HL-60 (cell line): ENCODE measurements around the gene COX4I1.

Source experiments
- DNase-seq, 2 experiments: peaks; one replicate each; pipeline ENCODE4 v3.0.0-alpha.2; 2010 to 2020; ENCODE audit warnings: low read depth in 1 of 2, low spot score in 1 of 2
- H3K27ac ChIP-seq: fragments of 250-450 bp; sonication (Bioruptor Pico); replicated peaks from 2 replicates; pipeline ENCODE4 v1.5.1; 2020; ENCODE audit warnings: mild to moderate bottlenecking, moderate library complexity
- H3K27me3 ChIP-seq: fragments of 250-450 bp; sonication (Bioruptor Pico); 2 replicates; pipeline ENCODE4 v1.5.1; 2021; ENCODE audit warnings: mild to moderate bottlenecking, moderate library complexity; ENCODE audit not compliant: insufficient read depth, poor library complexity, severe bottlenecking
- H3K4me3 ChIP-seq: replicated peaks from 2 replicates; pipeline ENCODE4 v1.5.1; 2011; ENCODE audit warnings: mild to moderate bottlenecking, control low read depth, low read length; ENCODE audit not compliant: insufficient read depth
- GABPA ChIP-seq: IDR thresholded peaks from 2 replicates; pipeline ENCODE4 v1.6.1; 2012; ENCODE audit warnings: low read depth
- POLR2AphosphoS5 ChIP-seq: IDR thresholded peaks from 2 replicates; pipeline ENCODE4 v1.6.1; 2012; ENCODE audit warnings: low read depth
- SPI1 ChIP-seq: IDR thresholded peaks from 2 replicates; pipeline ENCODE4 v1.6.1; 2012; ENCODE audit warnings: low read depth, mild to moderate bottlenecking, borderline replicate concordance
- TF ChIP-seq, protein P1 (sequence below): IDR thresholded peaks from 2 replicates; pipeline ENCODE4 v1.6.1; 2012; ENCODE audit warnings: low read depth; ENCODE audit not compliant: insufficient replicate concordance
- TF ChIP-seq, protein P2 (sequence below): IDR thresholded peaks from one replicate; pipeline ENCODE4 v1.5.1; 2011; ENCODE audit warnings: low read length, control low read depth, inconsistent platforms; ENCODE audit not compliant: insufficient read depth

The COX4I1 gene

DNA sequence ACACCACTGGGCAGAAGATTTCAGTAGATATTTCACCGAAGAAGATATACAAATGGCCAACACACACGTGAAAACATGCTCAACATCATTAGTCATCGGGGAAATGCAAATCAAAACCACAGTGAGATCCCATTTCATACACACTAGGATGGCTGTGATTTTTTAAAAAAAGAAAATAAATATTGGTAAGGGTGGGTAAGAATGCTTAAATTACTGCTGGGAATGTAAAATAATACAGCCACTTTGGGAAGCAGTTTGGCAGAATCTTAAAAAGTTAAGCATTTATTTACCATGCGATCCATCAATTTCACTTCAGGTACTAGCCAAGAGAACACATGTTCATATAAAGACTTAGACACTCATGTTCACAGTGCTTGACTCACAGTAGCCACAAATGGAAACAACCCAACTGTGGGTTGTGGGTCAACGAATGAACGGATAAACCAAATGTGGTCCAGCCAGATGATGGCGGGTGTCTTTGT, 42.1 kb upstream of the COX4I1 start:
- Histone ChIP-seq H3K4me3 (no peak overlapping the region), H3K27ac (no peak overlapping the region), H3K27me3 (no peaks in the 10 kb centered on the region)
- TF ChIP-seq POLR2AphosphoS5 = no peak
- DNase-seq = no peak

DNA sequence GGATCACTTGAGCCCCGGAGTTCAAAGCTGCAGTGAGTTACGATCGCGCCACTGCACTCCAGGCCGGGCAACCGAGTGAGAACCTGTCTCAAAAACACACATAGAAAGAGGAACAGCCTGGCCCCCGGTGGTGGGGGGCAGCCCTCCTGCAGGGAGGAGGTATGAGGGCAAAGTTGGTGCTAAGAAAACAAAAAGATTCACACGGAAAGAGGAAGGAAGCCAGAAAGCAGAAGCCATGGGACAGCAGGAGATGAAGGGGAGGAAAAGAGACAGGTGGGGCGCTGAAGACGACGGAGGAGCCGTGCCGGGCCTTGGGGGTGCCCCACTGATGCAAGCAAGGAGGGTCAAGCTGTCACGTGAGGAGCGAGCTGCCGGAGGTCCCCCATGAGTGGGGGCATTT, 40.4 kb upstream of the COX4I1 start:
- DNase-seq = peak; percentile 59 to 90
- Histone ChIP-seq H3K27me3 (no peaks in the 10 kb centered on the region), H3K27ac (peak overlapping the region; percentile 69), H3K4me3 (peak overlapping the region; percentile 30)
- peak; percentile 95 for TF ChIP-seq SPI1
- TF ChIP-seq, protein P1, sequence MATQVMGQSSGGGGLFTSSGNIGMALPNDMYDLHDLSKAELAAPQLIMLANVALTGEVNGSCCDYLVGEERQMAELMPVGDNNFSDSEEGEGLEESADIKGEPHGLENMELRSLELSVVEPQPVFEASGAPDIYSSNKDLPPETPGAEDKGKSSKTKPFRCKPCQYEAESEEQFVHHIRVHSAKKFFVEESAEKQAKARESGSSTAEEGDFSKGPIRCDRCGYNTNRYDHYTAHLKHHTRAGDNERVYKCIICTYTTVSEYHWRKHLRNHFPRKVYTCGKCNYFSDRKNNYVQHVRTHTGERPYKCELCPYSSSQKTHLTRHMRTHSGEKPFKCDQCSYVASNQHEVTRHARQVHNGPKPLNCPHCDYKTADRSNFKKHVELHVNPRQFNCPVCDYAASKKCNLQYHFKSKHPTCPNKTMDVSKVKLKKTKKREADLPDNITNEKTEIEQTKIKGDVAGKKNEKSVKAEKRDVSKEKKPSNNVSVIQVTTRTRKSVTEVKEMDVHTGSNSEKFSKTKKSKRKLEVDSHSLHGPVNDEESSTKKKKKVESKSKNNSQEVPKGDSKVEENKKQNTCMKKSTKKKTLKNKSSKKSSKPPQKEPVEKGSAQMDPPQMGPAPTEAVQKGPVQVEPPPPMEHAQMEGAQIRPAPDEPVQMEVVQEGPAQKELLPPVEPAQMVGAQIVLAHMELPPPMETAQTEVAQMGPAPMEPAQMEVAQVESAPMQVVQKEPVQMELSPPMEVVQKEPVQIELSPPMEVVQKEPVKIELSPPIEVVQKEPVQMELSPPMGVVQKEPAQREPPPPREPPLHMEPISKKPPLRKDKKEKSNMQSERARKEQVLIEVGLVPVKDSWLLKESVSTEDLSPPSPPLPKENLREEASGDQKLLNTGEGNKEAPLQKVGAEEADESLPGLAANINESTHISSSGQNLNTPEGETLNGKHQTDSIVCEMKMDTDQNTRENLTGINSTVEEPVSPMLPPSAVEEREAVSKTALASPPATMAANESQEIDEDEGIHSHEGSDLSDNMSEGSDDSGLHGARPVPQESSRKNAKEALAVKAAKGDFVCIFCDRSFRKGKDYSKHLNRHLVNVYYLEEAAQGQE = no peak
- TF ChIP-seq GABPA = no peak
- TF ChIP-seq POLR2AphosphoS5 = peak; percentile 58; the same call in 1 of the 2 replicates
- TF ChIP-seq, protein P2, sequence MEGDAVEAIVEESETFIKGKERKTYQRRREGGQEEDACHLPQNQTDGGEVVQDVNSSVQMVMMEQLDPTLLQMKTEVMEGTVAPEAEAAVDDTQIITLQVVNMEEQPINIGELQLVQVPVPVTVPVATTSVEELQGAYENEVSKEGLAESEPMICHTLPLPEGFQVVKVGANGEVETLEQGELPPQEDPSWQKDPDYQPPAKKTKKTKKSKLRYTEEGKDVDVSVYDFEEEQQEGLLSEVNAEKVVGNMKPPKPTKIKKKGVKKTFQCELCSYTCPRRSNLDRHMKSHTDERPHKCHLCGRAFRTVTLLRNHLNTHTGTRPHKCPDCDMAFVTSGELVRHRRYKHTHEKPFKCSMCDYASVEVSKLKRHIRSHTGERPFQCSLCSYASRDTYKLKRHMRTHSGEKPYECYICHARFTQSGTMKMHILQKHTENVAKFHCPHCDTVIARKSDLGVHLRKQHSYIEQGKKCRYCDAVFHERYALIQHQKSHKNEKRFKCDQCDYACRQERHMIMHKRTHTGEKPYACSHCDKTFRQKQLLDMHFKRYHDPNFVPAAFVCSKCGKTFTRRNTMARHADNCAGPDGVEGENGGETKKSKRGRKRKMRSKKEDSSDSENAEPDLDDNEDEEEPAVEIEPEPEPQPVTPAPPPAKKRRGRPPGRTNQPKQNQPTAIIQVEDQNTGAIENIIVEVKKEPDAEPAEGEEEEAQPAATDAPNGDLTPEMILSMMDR = no peak

DNA sequence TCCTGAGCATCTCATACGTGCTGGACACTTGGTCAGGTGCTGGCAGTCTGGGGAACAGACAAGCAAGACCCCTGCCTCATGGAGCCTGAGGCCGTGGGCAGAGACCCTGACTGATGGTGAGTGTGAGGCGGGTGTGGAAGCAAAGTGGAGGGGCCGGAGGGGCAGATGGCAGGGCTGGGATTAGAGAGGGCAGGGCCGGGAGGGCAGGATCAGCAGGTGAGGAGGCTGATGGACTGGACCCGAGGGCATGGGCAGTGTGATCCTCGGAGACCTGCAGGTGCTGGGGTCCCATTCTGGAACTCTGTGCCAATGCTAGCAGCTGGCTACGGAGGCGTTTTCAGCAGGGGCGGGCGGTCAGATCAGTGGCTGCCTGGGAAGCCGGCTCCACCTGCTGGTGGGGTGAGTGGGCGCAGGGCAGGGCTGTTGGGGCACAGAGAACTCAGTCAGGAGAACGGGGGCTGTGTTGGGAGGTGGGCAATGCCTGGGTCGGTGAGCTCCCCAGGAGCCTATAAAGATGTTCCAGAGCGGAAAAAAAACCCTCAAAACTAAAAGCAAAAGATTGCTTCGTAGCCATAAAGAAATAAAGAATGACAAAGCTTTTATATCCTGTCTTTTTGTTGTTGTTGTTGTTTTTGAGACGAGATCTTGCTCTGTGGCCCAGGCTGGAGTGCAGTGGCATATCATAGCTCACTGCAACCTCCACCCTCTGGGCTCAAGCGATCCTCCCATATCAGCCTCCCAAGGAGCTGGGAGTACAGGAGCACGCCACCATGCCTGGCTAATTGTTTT, 39.7 kb upstream of the COX4I1 start:
- H3K27ac ChIP-seq = peak overlapping the region; percentile 69
- H3K27me3 ChIP-seq = no peaks in the 10 kb centered on the region
- peak in 1 of 2 experiments; percentile 71 for DNase-seq
- peak overlapping the region; percentile 30 for H3K4me3 ChIP-seq
- TF ChIP-seq, protein P2 = peak; percentile 25
- TF ChIP-seq, protein P1 = no peak
- TF ChIP-seq GABPA = no peak

DNA sequence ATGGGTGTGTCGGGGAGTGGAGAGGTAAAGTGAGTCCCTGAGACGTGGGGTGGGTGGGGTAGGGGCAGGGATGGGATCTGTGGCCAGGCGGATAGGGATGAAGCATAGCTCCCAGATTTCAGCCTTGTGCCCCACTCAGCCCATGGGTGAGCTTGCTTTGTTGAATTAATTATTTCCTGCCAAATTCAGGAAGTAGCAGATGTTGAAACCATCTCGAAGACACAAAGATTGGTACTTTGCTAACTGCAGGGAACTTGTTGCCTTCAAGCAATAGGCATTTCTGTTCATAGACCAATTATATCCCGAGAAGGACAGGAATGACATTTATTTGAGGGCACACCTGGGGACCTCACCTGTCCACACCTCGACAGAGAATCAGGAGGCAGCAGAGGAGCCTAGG, 37.6 kb upstream of the COX4I1 start:
- peak in 1 of 2 experiments; percentile 33 for DNase-seq
- TF ChIP-seq, protein P2 = no peak
- peak; percentile 38; the same call in 1 of the 2 replicates for TF ChIP-seq SPI1
- Histone ChIP-seq H3K27ac (peak overlapping the region; percentile 41; the same call in 1 of the 2 replicates), H3K4me3 (no peak overlapping the region), H3K27me3 (no peaks in the 10 kb centered on the region)
